ENCODE measurements around the gene ADD2. TPM values are rescaled to one million over a fixed set of nuclear protein-coding genes. Genes with fewer than 3 reads are reported as not detected.
A peak's percentile ranks its signal among the peaks of the same experiment; 100 is the strongest.

ADD2 gene
- total and polyA plus RNA-seq, 2 experiments from 2014 or later = 34.6 to 223 TPM

GRCh38 chr2:70703900-70704549 lies 64.0 kb downstream of the ADD2 start (continued):
- TF ChIP-seq, protein P1, sequence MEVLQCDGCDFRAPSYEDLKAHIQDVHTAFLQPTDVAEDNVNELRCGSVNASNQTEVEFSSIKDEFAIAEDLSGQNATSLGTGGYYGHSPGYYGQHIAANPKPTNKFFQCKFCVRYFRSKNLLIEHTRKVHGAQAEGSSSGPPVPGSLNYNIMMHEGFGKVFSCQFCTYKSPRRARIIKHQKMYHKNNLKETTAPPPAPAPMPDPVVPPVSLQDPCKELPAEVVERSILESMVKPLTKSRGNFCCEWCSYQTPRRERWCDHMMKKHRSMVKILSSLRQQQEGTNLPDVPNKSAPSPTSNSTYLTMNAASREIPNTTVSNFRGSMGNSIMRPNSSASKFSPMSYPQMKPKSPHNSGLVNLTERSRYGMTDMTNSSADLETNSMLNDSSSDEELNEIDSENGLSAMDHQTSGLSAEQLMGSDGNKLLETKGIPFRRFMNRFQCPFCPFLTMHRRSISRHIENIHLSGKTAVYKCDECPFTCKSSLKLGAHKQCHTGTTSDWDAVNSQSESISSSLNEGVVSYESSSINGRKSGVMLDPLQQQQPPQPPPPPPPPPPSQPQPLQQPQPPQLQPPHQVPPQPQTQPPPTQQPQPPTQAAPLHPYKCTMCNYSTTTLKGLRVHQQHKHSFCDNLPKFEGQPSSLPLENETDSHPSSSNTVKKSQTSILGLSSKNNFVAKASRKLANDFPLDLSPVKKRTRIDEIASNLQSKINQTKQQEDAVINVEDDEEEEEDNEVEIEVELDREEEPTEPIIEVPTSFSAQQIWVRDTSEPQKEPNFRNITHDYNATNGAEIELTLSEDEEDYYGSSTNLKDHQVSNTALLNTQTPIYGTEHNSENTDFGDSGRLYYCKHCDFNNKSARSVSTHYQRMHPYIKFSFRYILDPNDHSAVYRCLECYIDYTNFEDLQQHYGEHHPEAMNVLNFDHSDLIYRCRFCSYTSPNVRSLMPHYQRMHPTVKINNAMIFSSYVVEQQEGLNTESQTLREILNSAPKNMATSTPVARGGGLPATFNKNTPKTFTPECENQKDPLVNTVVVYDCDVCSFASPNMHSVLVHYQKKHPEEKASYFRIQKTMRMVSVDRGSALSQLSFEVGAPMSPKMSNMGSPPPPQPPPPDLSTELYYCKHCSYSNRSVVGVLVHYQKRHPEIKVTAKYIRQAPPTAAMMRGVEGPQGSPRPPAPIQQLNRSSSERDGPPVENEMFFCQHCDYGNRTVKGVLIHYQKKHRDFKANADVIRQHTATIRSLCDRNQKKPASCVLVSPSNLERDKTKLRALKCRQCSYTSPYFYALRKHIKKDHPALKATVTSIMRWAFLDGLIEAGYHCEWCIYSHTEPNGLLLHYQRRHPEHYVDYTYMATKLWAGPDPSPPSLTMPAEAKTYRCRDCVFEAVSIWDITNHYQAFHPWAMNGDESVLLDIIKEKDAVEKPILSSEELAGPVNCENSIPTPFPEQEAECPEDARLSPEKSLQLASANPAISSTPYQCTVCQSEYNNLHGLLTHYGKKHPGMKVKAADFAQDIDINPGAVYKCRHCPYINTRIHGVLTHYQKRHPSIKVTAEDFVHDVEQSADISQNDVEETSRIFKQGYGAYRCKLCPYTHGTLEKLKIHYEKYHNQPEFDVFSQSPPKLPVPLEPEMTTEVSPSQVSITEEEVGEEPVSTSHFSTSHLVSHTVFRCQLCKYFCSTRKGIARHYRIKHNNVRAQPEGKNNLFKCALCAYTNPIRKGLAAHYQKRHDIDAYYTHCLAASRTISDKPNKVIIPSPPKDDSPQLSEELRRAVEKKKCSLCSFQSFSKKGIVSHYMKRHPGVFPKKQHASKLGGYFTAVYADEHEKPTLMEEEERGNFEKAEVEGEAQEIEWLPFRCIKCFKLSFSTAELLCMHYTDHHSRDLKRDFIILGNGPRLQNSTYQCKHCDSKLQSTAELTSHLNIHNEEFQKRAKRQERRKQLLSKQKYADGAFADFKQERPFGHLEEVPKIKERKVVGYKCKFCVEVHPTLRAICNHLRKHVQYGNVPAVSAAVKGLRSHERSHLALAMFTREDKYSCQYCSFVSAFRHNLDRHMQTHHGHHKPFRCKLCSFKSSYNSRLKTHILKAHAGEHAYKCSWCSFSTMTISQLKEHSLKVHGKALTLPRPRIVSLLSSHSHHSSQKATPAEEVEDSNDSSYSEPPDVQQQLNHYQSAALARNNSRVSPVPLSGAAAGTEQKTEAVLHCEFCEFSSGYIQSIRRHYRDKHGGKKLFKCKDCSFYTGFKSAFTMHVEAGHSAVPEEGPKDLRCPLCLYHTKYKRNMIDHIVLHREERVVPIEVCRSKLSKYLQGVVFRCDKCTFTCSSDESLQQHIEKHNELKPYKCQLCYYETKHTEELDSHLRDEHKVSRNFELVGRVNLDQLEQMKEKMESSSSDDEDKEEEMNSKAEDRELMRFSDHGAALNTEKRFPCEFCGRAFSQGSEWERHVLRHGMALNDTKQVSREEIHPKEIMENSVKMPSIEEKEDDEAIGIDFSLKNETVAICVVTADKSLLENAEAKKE (CRISPR knock-in tag; IDR thresholded peaks at IDR 0.05) = no peak
- TF ChIP-seq CREB1 (CRISPR knock-in tag; IDR thresholded peaks at IDR 0.05; ENCODE audit: low read depth) (no peak), EZH2 (IDR thresholded peaks at IDR 0.05; ENCODE audit: low read depth, unreplicated experiment) (no peak), POLR2AphosphoS5 (IDR thresholded peaks at IDR 0.05; ENCODE audit: low read depth) (no peak)

DNA sequence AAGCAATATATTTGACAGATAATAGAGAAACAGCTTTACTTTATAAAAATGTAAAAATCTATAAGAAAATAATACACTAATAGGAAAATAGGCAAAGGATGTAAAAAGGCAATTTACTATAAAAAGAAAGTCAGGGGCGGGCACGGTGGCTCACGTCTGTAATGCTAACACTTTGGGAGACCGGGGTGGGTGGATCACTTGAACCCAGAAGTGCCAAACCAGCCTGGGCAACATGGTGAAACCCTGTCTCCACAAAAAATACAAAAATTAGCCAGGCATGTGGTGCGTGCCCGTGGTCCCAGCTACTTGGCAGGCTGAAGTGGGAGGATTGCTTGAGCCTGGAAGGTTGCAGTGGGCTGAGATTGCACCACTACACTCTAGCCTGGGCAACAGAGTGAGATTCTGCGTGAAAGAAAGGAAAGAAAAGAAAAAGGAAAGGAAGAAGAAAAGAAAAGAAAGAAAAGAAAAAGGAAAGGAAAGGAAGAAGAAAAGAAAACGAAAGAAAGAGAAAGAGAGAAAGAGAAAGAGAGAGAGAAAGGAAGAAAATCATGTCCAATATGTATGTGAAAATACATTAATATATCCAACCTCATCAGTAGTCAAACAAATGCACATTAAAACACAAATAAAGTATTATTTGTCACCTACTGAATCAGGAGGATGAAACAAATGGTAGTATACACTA lies 65.1 kb downstream of the ADD2 start:
- H3K36me3 ChIP-seq (ENCODE audit: insufficient read depth) = peaks cover 10% of the 10 kb centered on the region; the same call in 1 of the 2 replicates
- H3K4me1 ChIP-seq (ENCODE audit: insufficient read depth) = no peaks in the 10 kb centered on the region
- H3K4me3 ChIP-seq = no peak overlapping the region
- Mint-ChIP-seq H3K4me3 (no peak overlapping the region), H3K27me3 (ENCODE audit: insufficient read depth, low read depth, poor library complexity) (peaks cover 3% of the 10 kb centered on the region), H3K27ac (peak overlapping the region; percentile 55; the same call in 1 of the 2 replicates), H3K4me1 (peaks cover 18% of the 10 kb centered on the region), H3K36me3 (ENCODE audit: low read depth) (peaks cover 40% of the 10 kb centered on the region), H3K9me3 (no peaks in the 10 kb centered on the region)
- H4K20me1 ChIP-seq (replicated peaks; ENCODE audit: insufficient read depth) = peaks cover 10% of the 10 kb centered on the region; the same call in 1 of the 2 replicates
- H3K27ac ChIP-seq (ENCODE audit: low read depth) = peak overlapping the region; percentile 56; the same call in 1 of the 2 replicates
- H3K79me2 ChIP-seq (replicated peaks; ENCODE audit: insufficient read depth) = 0 out of 2 replicates have a peak, but pooled peaks cover 6% of the 10 kb centered on the region
- no peak overlapping the region for H3K4me2 ChIP-seq
- DNase-seq (ENCODE audit: low spot score) (no peak), ATAC-seq (no peak)
- H3K27me3 ChIP-seq (ENCODE audit: insufficient read depth) = no peaks in the 10 kb centered on the region
- no peaks in the 10 kb centered on the region for H3K9me2 ChIP-seq (ENCODE audit: insufficient read depth)
- H2AFZ ChIP-seq = no peak overlapping the region
- H3F3A ChIP-seq (replicated peaks; ENCODE audit: low read depth) = no peaks in the 10 kb centered on the region
- no peak for TF ChIP-seq EZH2 (IDR thresholded peaks at IDR 0.05; ENCODE audit: low read depth, unreplicated experiment)
- TF ChIP-seq, protein P1 (CRISPR knock-in tag; IDR thresholded peaks at IDR 0.05) = no peak
- TF ChIP-seq ZNF331 (CRISPR knock-in tag; IDR thresholded peaks at IDR 0.05; ENCODE audit: low read depth) = no peak
- TF ChIP-seq EZH2phosphoT487 (IDR thresholded peaks at IDR 0.05; ENCODE audit: unreplicated experiment) = no peak
- TF ChIP-seq JUNB (IDR thresholded peaks at IDR 0.05; ENCODE audit: unreplicated experiment) = no peak
- no peak for TF ChIP-seq STAT1 (IDR thresholded peaks at IDR 0.05; ENCODE audit: unreplicated experiment)
- no peak for TF ChIP-seq POLR2AphosphoS5 (IDR thresholded peaks at IDR 0.05; ENCODE audit: low read depth)

All from GM23338 (cell line).